ENCODE measurements around the gene ALPL. TPM values are rescaled to one million over a fixed set of nuclear protein-coding genes. Genes with fewer than 3 reads are reported as not detected.
A peak's percentile ranks its signal among the peaks of the same experiment; 100 is the strongest.

ALPL gene
- polyA plus RNA-seq, 3 donors: not detected

DNA sequence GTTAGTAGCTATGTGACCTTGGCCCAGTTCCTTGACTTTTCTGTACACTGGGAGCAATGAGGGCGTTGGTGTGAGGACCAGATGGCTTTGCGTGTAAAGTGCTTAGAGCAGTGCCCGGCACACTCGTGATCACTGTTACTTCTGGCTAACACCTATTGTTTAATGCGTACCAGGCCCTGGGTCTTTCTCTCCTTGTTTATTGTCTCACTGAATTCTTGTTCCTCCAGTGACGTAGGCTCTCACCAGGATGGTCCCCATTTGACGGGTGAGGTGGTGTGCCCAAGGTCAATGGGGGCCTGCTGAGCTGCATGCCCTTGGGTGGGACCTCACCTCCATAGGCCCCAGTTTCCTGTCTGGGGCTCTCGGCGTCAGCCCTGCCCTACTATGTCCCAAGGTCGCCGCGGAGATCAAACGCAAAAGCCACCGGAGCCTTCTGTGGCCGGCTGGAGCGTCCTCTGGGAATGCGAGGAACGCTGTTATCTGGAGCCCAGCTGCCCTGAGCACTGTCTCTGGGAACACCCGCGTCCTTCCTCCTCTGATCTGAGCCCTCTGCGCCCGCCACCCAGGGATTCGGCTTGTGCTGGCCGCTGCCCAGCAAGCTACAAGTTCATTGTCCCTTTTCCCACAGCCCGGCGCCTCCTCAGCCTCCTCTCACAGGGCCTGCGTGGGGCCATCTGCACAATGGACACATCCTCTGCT, 28.9 kb downstream of the ALPL start:
- DNase-seq: no peak
- peaks cover 0 to 4% (median 0%) of the 10 kb centered on the region in 7 donors for H3K9me3 Mint-ChIP-seq
- Histone ChIP-seq H3K9me3 (replicated peaks in 1 of 2; ENCODE audit: control insufficient read depth in 1 of 2, insufficient read depth in 1 of 2, low read length in 2 of 2) (no peaks in the 10 kb centered on the region), H3K27ac (ENCODE audit: low read depth in 1 of 2, low read length in 2 of 2) (no peak overlapping the region), H4K20me1 (ENCODE audit: insufficient read depth, low read length) (no peaks in the 10 kb centered on the region), H3K36me3 (replicated peaks in 1 of 2; ENCODE audit: control insufficient read depth in 1 of 2, insufficient read depth in 2 of 2, low read length in 2 of 2) (no peaks in the 10 kb centered on the region), H3K79me2 (ENCODE audit: insufficient read depth, low read length) (no peaks in the 10 kb centered on the region), H2AFZ (ENCODE audit: insufficient read depth, low read depth, low read length, poor library complexity, severe bottlenecking) (no peak overlapping the region), H3K4me3 (replicated peaks in 1 of 3; ENCODE audit: low read depth in 2 of 3, low read length in 3 of 3) (no peak overlapping the region), H3K9ac (ENCODE audit: insufficient read depth, low read length, poor library complexity, severe bottlenecking) (no peak overlapping the region), H3K4me2 (replicated peaks; ENCODE audit: extremely low read depth, low read length, poor library complexity, severe bottlenecking) (no peak overlapping the region), H3K27me3 (ENCODE audit: control insufficient read depth in 2 of 2, insufficient read depth in 2 of 2, low read length in 2 of 2) (peaks cover 0 to 21% of the 10 kb centered on the region in 2 donors), H3K4me1 (ENCODE audit: control insufficient read depth in 1 of 2, insufficient read depth in 2 of 2, low read length in 2 of 2) (no peaks in the 10 kb centered on the region)
- no peaks in the 10 kb centered on the region for H3K36me3 Mint-ChIP-seq
- TF ChIP-seq, protein P1, sequence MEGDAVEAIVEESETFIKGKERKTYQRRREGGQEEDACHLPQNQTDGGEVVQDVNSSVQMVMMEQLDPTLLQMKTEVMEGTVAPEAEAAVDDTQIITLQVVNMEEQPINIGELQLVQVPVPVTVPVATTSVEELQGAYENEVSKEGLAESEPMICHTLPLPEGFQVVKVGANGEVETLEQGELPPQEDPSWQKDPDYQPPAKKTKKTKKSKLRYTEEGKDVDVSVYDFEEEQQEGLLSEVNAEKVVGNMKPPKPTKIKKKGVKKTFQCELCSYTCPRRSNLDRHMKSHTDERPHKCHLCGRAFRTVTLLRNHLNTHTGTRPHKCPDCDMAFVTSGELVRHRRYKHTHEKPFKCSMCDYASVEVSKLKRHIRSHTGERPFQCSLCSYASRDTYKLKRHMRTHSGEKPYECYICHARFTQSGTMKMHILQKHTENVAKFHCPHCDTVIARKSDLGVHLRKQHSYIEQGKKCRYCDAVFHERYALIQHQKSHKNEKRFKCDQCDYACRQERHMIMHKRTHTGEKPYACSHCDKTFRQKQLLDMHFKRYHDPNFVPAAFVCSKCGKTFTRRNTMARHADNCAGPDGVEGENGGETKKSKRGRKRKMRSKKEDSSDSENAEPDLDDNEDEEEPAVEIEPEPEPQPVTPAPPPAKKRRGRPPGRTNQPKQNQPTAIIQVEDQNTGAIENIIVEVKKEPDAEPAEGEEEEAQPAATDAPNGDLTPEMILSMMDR (IDR thresholded peaks at IDR 0.05): no peak
- H3K4me3 Mint-ChIP-seq: peak overlapping the region in 1 of 2 donors; percentile 50
- intact Hi-C loops (cut with micrococcal nuclease): no loop called here
- no peak overlapping the region for H3K27ac Mint-ChIP-seq
- H3K4me1 Mint-ChIP-seq: no peaks in the 10 kb centered on the region
- H3K27me3 Mint-ChIP-seq (ENCODE audit: low read depth in 3 of 3): peaks cover 20 to 59% (median 37%) of the 10 kb centered on the region in 3 donors
- WGBS (ENCODE audit: insufficient coverage): 45% methylated on average over 18 of the region's 27 CpGs

DNA sequence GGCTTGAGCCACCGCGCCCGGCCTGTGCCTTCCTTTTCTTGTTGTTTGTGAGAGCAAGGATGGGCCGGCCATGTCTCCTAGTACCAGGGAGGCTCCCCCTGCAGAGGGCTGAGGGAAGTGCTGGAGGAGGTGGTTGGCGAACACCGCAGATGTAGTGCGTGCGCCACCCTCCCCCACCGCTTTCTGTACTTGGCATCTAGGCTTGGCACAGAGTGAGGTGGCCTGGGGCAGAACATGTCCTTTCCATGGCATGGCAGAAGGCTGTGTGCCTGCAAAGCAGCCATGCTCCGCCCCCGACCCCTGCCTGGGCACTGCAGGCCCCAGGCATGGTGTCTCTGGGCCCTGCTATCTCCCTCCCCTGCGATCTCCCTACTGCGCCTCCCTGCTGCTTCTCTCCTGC, 30.7 kb downstream of the ALPL start:
- Mint-ChIP-seq H3K36me3 (no peaks in the 10 kb centered on the region), H3K27me3 (ENCODE audit: low read depth in 3 of 3) (peaks cover 20 to 56% (median 37%) of the 10 kb centered on the region in 3 donors), H3K9me3 (peaks cover 0 to 4% (median 0%) of the 10 kb centered on the region in 7 donors), H3K4me1 (no peaks in the 10 kb centered on the region), H3K4me3 (no peak overlapping the region), H3K27ac (no peak overlapping the region)
- H2AFZ ChIP-seq (ENCODE audit: insufficient read depth, low read depth, low read length, poor library complexity, severe bottlenecking): no peak overlapping the region
- no peak overlapping the region for H3K9ac ChIP-seq (ENCODE audit: insufficient read depth, low read length, poor library complexity, severe bottlenecking)
- no peaks in the 10 kb centered on the region for H3K36me3 ChIP-seq (replicated peaks in 1 of 2; ENCODE audit: control insufficient read depth in 1 of 2, insufficient read depth in 2 of 2, low read length in 2 of 2)
- H3K4me3 ChIP-seq (replicated peaks in 1 of 3; ENCODE audit: low read depth in 2 of 3, low read length in 3 of 3): no peak overlapping the region
- 72% methylated on average over 7 of the region's 13 CpGs for WGBS (ENCODE audit: insufficient coverage)
- H3K4me1 ChIP-seq (ENCODE audit: control insufficient read depth in 1 of 2, insufficient read depth in 2 of 2, low read length in 2 of 2): no peaks in the 10 kb centered on the region
- H3K4me2 ChIP-seq (replicated peaks; ENCODE audit: extremely low read depth, low read length, poor library complexity, severe bottlenecking): no peak overlapping the region
- DNase-seq: no peak
- H3K27ac ChIP-seq (ENCODE audit: low read depth in 1 of 2, low read length in 2 of 2): no peak overlapping the region
- no peaks in the 10 kb centered on the region for H3K79me2 ChIP-seq (ENCODE audit: insufficient read depth, low read length)
- intact Hi-C loops (cut with micrococcal nuclease): no loop called here
- TF ChIP-seq, protein P1 (IDR thresholded peaks at IDR 0.05): no peak
- no peaks in the 10 kb centered on the region for H4K20me1 ChIP-seq (ENCODE audit: insufficient read depth, low read length)
- no peaks in the 10 kb centered on the region for H3K9me3 ChIP-seq (replicated peaks in 1 of 2; ENCODE audit: control insufficient read depth in 1 of 2, insufficient read depth in 1 of 2, low read length in 2 of 2)
- H3K27me3 ChIP-seq (ENCODE audit: control insufficient read depth in 2 of 2, insufficient read depth in 2 of 2, low read length in 2 of 2): peaks cover 0 to 21% of the 10 kb centered on the region in 2 donors
